Fibroblast of lung (primary cell): ENCODE measurements around the gene IL20RB.

Source experiments
- EZH2 ChIP-seq: IDR thresholded peaks from 2 replicates; pipeline ENCODE4 v1.5.1; 2012; ENCODE audit warnings: low read length, control low read depth, mild to moderate bottlenecking; ENCODE audit errors: missing control alignments
- TF ChIP-seq, protein P1 (sequence below), 2 donors: IDR thresholded peaks in 1 of 2; conservative IDR thresholded peaks in 1 of 2; 1 replicate in 1 of 2; 2 replicates in 1 of 2; pipeline ENCODE4 v1.5.1; 2011 to 2012; ENCODE audit warnings: low read length in 2 of 2, control low read depth in 1 of 2, inconsistent platforms in 1 of 2, low read depth in 1 of 2, mild to moderate bottlenecking in 1 of 2

DNA sequence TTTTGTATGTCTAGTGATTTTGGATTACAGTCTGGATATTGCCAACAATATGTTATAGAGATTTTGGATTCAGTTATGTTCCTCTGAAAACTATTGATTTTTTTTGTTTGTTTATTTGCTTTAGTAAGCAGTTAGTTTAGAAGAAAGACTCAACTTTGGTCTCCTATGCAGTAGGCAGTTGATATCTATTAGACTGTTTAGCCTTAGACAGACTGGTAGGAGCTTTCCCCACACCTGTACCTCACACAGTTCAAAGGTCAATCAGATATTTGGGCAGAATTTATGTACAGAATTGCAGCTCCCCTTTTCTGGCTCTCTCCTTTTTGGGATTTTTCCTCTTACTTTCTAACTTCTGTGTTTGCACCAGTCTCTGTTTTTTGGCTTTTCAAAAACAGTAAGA, 42.3 kb downstream of the IL20RB start:
- TF ChIP-seq, protein P1, sequence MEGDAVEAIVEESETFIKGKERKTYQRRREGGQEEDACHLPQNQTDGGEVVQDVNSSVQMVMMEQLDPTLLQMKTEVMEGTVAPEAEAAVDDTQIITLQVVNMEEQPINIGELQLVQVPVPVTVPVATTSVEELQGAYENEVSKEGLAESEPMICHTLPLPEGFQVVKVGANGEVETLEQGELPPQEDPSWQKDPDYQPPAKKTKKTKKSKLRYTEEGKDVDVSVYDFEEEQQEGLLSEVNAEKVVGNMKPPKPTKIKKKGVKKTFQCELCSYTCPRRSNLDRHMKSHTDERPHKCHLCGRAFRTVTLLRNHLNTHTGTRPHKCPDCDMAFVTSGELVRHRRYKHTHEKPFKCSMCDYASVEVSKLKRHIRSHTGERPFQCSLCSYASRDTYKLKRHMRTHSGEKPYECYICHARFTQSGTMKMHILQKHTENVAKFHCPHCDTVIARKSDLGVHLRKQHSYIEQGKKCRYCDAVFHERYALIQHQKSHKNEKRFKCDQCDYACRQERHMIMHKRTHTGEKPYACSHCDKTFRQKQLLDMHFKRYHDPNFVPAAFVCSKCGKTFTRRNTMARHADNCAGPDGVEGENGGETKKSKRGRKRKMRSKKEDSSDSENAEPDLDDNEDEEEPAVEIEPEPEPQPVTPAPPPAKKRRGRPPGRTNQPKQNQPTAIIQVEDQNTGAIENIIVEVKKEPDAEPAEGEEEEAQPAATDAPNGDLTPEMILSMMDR (conservative IDR thresholded peaks at IDR 0.05 in 1 of 2, IDR thresholded peaks at IDR 0.05 in 1 of 2; ENCODE audit: low read depth in 1 of 2, low read length in 2 of 2), result no peak
- TF ChIP-seq EZH2, result no peak
